ENCODE results near the gene PSMG3.

Gene PSMG3

GRCh38 chr7:1597791-1598190, 28.0 kb upstream of the PSMG3 start:
- TF ChIP-seq Cebpa-rat (IDR thresholded peaks at IDR 0.05): no peak
- H3K36me3 ChIP-seq: no peaks in the 10 kb centered on the region
- no peaks in the 10 kb centered on the region for H3K27me3 ChIP-seq
- no peak overlapping the region for H3K27ac ChIP-seq
- no peak overlapping the region for H3K4me3 ChIP-seq
- no peaks in the 10 kb centered on the region for H3K9me3 ChIP-seq
- peaks cover 19% of the 10 kb centered on the region for H3K4me1 ChIP-seq
- no peak overlapping the region for H3K9ac ChIP-seq
- no peaks in the 10 kb centered on the region for H4K20me1 ChIP-seq
- no peak overlapping the region for H3K4me2 ChIP-seq

- Histone ChIP-seq H3K27ac (no peak overlapping the region), H3K9ac (no peak overlapping the region), H3K4me1 (peaks cover 24% of the 10 kb centered on the region), H3K9me3 (no peaks in the 10 kb centered on the region), H4K20me1 (no peaks in the 10 kb centered on the region), H3K4me2 (no peak overlapping the region), H3K36me3 (no peaks in the 10 kb centered on the region), H3K27me3 (no peaks in the 10 kb centered on the region), H3K4me3 (no peak overlapping the region)
- no peak for TF ChIP-seq Cebpa-rat (IDR thresholded peaks at IDR 0.05)
These were observed 27.4 kb upstream of the PSMG3 start for GRCh38 chr7:1597066-1597760.

GRCh38 chr7:1596181-1597043, 26.6 kb upstream of the PSMG3 start:
- H3K27me3 ChIP-seq: no peaks in the 10 kb centered on the region
- H3K9ac ChIP-seq: no peak overlapping the region
- no peak overlapping the region for H3K4me3 ChIP-seq
- peaks cover 32% of the 10 kb centered on the region for H3K4me1 ChIP-seq
- H3K36me3 ChIP-seq: no peaks in the 10 kb centered on the region
- H3K4me2 ChIP-seq: no peak overlapping the region
- H3K27ac ChIP-seq: no peak overlapping the region; the same call in 1 of the 2 replicates
- TF ChIP-seq Cebpa-rat (IDR thresholded peaks at IDR 0.05): no peak
- no peaks in the 10 kb centered on the region for H3K9me3 ChIP-seq
- no peaks in the 10 kb centered on the region for H4K20me1 ChIP-seq

GRCh38 chr7:1595636-1596035, 25.8 kb upstream of the PSMG3 start:
- TF ChIP-seq Cebpa-rat (IDR thresholded peaks at IDR 0.05): no peak
- Histone ChIP-seq H3K9ac (no peak overlapping the region), H3K27ac (no peak overlapping the region), H3K4me2 (no peak overlapping the region), H3K4me3 (no peak overlapping the region), H3K9me3 (no peaks in the 10 kb centered on the region), H3K27me3 (no peaks in the 10 kb centered on the region), H3K4me1 (peaks cover 40% of the 10 kb centered on the region), H4K20me1 (no peaks in the 10 kb centered on the region), H3K36me3 (no peaks in the 10 kb centered on the region)

- Histone ChIP-seq H3K27ac (no peak overlapping the region), H3K4me2 (no peak overlapping the region), H3K27me3 (no peaks in the 10 kb centered on the region), H3K4me1 (peaks cover 40% of the 10 kb centered on the region), H3K36me3 (no peaks in the 10 kb centered on the region), H3K9ac (no peak overlapping the region), H3K9me3 (no peaks in the 10 kb centered on the region), H3K4me3 (no peak overlapping the region), H4K20me1 (no peaks in the 10 kb centered on the region)
- no peak for TF ChIP-seq Cebpa-rat (IDR thresholded peaks at IDR 0.05)
These were observed 25.2 kb upstream of the PSMG3 start for GRCh38 chr7:1595027-1595426.

GRCh38 chr7:1593904-1594421, 24.1 kb upstream of the PSMG3 start:
- H3K27me3 ChIP-seq: no peaks in the 10 kb centered on the region
- TF ChIP-seq Cebpa-rat (IDR thresholded peaks at IDR 0.05): no peak

GRCh38 chr7:1593091-1593866, 23.4 kb upstream of the PSMG3 start:
- no peaks in the 10 kb centered on the region for H3K36me3 ChIP-seq
- no peak for TF ChIP-seq Cebpa-rat (IDR thresholded peaks at IDR 0.05)
- H4K20me1 ChIP-seq: no peaks in the 10 kb centered on the region
- H3K4me3 ChIP-seq: no peak overlapping the region
- H3K27me3 ChIP-seq: no peaks in the 10 kb centered on the region
- no peak overlapping the region; the same call in 1 of the 2 replicates for H3K9ac ChIP-seq
- H3K27ac ChIP-seq: peak overlapping the region; percentile 68; the same call in 1 of the 2 replicates
- peaks cover 10% of the 10 kb centered on the region for H3K9me3 ChIP-seq
- H3K4me1 ChIP-seq: peaks cover 54% of the 10 kb centered on the region
- H3K4me2 ChIP-seq: peak overlapping the region; percentile 93

More at GRCh38 chr7:1593904-1594421, 24.1 kb upstream of the PSMG3 start:
- H3K4me2 ChIP-seq: no peak overlapping the region
- peaks cover 3% of the 10 kb centered on the region for H3K9me3 ChIP-seq
- no peaks in the 10 kb centered on the region for H4K20me1 ChIP-seq
- no peaks in the 10 kb centered on the region for H3K36me3 ChIP-seq
- H3K27ac ChIP-seq: no peak overlapping the region; the same call in 1 of the 2 replicates
- no peak overlapping the region for H3K9ac ChIP-seq
- H3K4me1 ChIP-seq: peaks cover 47% of the 10 kb centered on the region
- no peak overlapping the region for H3K4me3 ChIP-seq

- Histone ChIP-seq H4K20me1 (no peaks in the 10 kb centered on the region), H3K9ac (peak overlapping the region; percentile 52), H3K36me3 (no peaks in the 10 kb centered on the region), H3K4me3 (peak overlapping the region; percentile 55), H3K4me2 (peak overlapping the region; percentile 93), H3K27ac (peak overlapping the region; percentile 81), H3K27me3 (no peaks in the 10 kb centered on the region), H3K4me1 (peaks cover 62% of the 10 kb centered on the region), H3K9me3 (peaks cover 11% of the 10 kb centered on the region)
- no peak for TF ChIP-seq Cebpa-rat (IDR thresholded peaks at IDR 0.05)
These were observed 22.6 kb upstream of the PSMG3 start for GRCh38 chr7:1592299-1592871.

GRCh38 chr7:1591876-1592275, 22.0 kb upstream of the PSMG3 start:
- H3K4me3 ChIP-seq: peak overlapping the region; percentile 55
- no peaks in the 10 kb centered on the region for H3K36me3 ChIP-seq
- H3K9ac ChIP-seq: peak overlapping the region; percentile 52
- TF ChIP-seq Cebpa-rat (IDR thresholded peaks at IDR 0.05): no peak
- H4K20me1 ChIP-seq: no peaks in the 10 kb centered on the region
- no peaks in the 10 kb centered on the region for H3K27me3 ChIP-seq
- H3K4me2 ChIP-seq: peak overlapping the region; percentile 93
- H3K9me3 ChIP-seq: peaks cover 11% of the 10 kb centered on the region
- H3K4me1 ChIP-seq: peaks cover 68% of the 10 kb centered on the region
- H3K27ac ChIP-seq: peak overlapping the region; percentile 81

Measured in BLaER1 (cell line).